HEK293T (cell line): ENCODE measurements around the gene ATP9A.

ENCODE experiments used
- CTCF ChIA-PET: fragments of 350-600 bp; formaldehyde crosslinking; extraction: SDS; loops from one replicate; lab custom pipeline; 2021; ENCODE audit warnings: antibody characterized with exemption, inconsistent platforms; lab: Yijun Ruan, JAX
- POLR2A ChIA-PET: fragments of 350-600 bp; formaldehyde crosslinking; extraction: SDS; loops from one replicate; lab custom pipeline; 2020; ENCODE audit warnings: antibody characterized with exemption, inconsistent platforms; lab: Yijun Ruan, JAX
- DNase-seq: peaks from one replicate; pipeline ENCODE4 v3.0.0; 2012; ENCODE audit warnings: mixed read lengths; ENCODE audit errors: extremely low spot score
- ARNT ChIP-seq: fragments of 450-650 bp; IDR thresholded peaks from 2 replicates; pipeline ENCODE4 v1.6.1; 2017; ENCODE audit warnings: mild to moderate bottlenecking
- BHLHE40 ChIP-seq: fragments of 450-650 bp; IDR thresholded peaks from 2 replicates; pipeline ENCODE4 v1.6.1; 2016; ENCODE audit warnings: mild to moderate bottlenecking, moderate library complexity, borderline replicate concordance
- CTBP1 ChIP-seq: fragments of 450-650 bp; IDR thresholded peaks from 2 replicates; pipeline ENCODE4 v1.6.1; 2016; ENCODE audit warnings: borderline replicate concordance
- ELF4 ChIP-seq: fragments of 450-650 bp; IDR thresholded peaks from 2 replicates; pipeline ENCODE4 v1.6.1; 2017; ENCODE audit warnings: antibody characterized with exemption
- FOXA1 ChIP-seq: fragments of 450-650 bp; IDR thresholded peaks from 2 replicates; pipeline ENCODE4 v1.6.1; 2016; ENCODE audit warnings: mild to moderate bottlenecking
- FOXK2 ChIP-seq: fragments of 450-650 bp; IDR thresholded peaks from 2 replicates; pipeline ENCODE4 v1.6.1; 2016; ENCODE audit warnings: mild to moderate bottlenecking
- FOXM1 ChIP-seq: fragments of 450-650 bp; IDR thresholded peaks from 2 replicates; pipeline ENCODE4 v1.6.1; 2017; ENCODE audit warnings: mild to moderate bottlenecking, borderline replicate concordance
- HDGF ChIP-seq: fragments of 450-650 bp; IDR thresholded peaks from 2 replicates; pipeline ENCODE4 v1.6.1; 2017; ENCODE audit warnings: antibody characterized with exemption, borderline replicate concordance
- L3MBTL2 ChIP-seq: fragments of 450-650 bp; conservative IDR thresholded peaks from 2 replicates; pipeline ENCODE4 v1.6.1; 2016; ENCODE audit warnings: mild to moderate bottlenecking
- LEF1 ChIP-seq: fragments of 450-650 bp; IDR thresholded peaks from 2 replicates; pipeline ENCODE4 v1.6.1; 2017; ENCODE audit warnings: mild to moderate bottlenecking, borderline replicate concordance
- NFRKB ChIP-seq: fragments of 450-650 bp; IDR thresholded peaks from 2 replicates; pipeline ENCODE4 v1.6.1; 2016; ENCODE audit warnings: mild to moderate bottlenecking, moderate library complexity
- PKNOX1 ChIP-seq: fragments of 450-650 bp; IDR thresholded peaks from 2 replicates; pipeline ENCODE4 v1.6.1; 2016
- SP1 ChIP-seq: fragments of 450-650 bp; IDR thresholded peaks from 2 replicates; pipeline ENCODE4 v1.6.1; 2017
- SUZ12 ChIP-seq: fragments of 450-650 bp; IDR thresholded peaks from 2 replicates; pipeline ENCODE4 v1.6.1; 2016; ENCODE audit warnings: mild to moderate bottlenecking
- TARDBP ChIP-seq: fragments of 450-650 bp; IDR thresholded peaks from 2 replicates; pipeline ENCODE4 v1.6.1; 2016
- ZNF384 ChIP-seq: fragments of 450-650 bp; IDR thresholded peaks from 2 replicates; pipeline ENCODE4 v1.6.1; 2016

The ATP9A gene

GRCh38 chr20:51612896-51613295 lies 155.3 kb downstream of the ATP9A start:
- CTCF ChIA-PET = no interaction called here

GRCh38 chr20:51611625-51611890 lies 156.6 kb downstream of the ATP9A start:
- DNase-seq = no peak
- POLR2A ChIA-PET = no interaction called here
- no peak for TF ChIP-seq ELF4
- no peak for TF ChIP-seq BHLHE40
- no peak for TF ChIP-seq FOXM1
- no peak for TF ChIP-seq LEF1
- CTCF ChIA-PET = interaction anchor here (0.6 kb wide), 1 partner anchor 17 kb away, joined by 3 read pairs; no protein-coding TSS in a partner anchor

More at GRCh38 chr20:51612896-51613295, 155.3 kb downstream of the ATP9A start:
- no peak for DNase-seq
- POLR2A ChIA-PET = no interaction called here
- TF ChIP-seq FOXK2 = no peak
- TF ChIP-seq FOXM1 = no peak
- TF ChIP-seq BHLHE40 = no peak
- no peak for TF ChIP-seq LEF1
- no peak for TF ChIP-seq ELF4
- no peak for TF ChIP-seq L3MBTL2
- no peak for TF ChIP-seq NFRKB
- TF ChIP-seq SP1 = no peak
- TF ChIP-seq SUZ12 = no peak

GRCh38 chr20:51610761-51611624 lies 157.2 kb downstream of the ATP9A start:
- no peak for DNase-seq
- ChIA-PET POLR2A (no interaction called here), CTCF (no interaction called here)
- TF ChIP-seq L3MBTL2 = no peak
- TF ChIP-seq FOXM1 = no peak
- no peak for TF ChIP-seq PKNOX1
- no peak for TF ChIP-seq FOXK2
- TF ChIP-seq ELF4 = no peak
- no peak for TF ChIP-seq ARNT
- no peak for TF ChIP-seq NFRKB
- no peak for TF ChIP-seq SUZ12
- no peak for TF ChIP-seq FOXA1
- TF ChIP-seq BHLHE40 = no peak
- TF ChIP-seq CTBP1 = no peak
- no peak for TF ChIP-seq HDGF
- no peak for TF ChIP-seq LEF1
- TF ChIP-seq SP1 = no peak
- no peak for TF ChIP-seq TARDBP
- TF ChIP-seq ZNF384 = no peak

- POLR2A ChIA-PET = no interaction called here
- TF ChIP-seq LEF1 (no peak), L3MBTL2 (no peak), FOXA1 (no peak), FOXK2 (no peak), SP1 (no peak), TARDBP (no peak), BHLHE40 (no peak), FOXM1 (no peak), SUZ12 (no peak), HDGF (no peak), ELF4 (no peak), PKNOX1 (no peak), NFRKB (no peak), ZNF384 (no peak), ARNT (no peak), CTBP1 (no peak)
These were observed 158.1 kb downstream of the ATP9A start for GRCh38 chr20:51610111-51610510.

GRCh38 chr20:51609251-51609650 lies 158.9 kb downstream of the ATP9A start:
- ChIA-PET CTCF (no interaction called here), POLR2A (no interaction called here)
- TF ChIP-seq LEF1 = no peak
- TF ChIP-seq NFRKB = no peak
- TF ChIP-seq FOXK2 = no peak
- TF ChIP-seq ELF4 = no peak
- no peak for TF ChIP-seq ZNF384
- TF ChIP-seq FOXM1 = no peak
- no peak for TF ChIP-seq BHLHE40
- TF ChIP-seq L3MBTL2 = no peak
- TF ChIP-seq FOXA1 = no peak
- no peak for TF ChIP-seq HDGF
- no peak for DNase-seq

More at GRCh38 chr20:51610111-51610510, 158.1 kb downstream of the ATP9A start:
- CTCF ChIA-PET = no interaction called here
- DNase-seq = no peak

GRCh38 chr20:51608061-51608460 lies 160.1 kb downstream of the ATP9A start:
- DNase-seq = no peak
- ChIA-PET POLR2A (no interaction called here), CTCF (no interaction called here)
- TF ChIP-seq PKNOX1 (no peak), FOXA1 (no peak), SUZ12 (no peak), CTBP1 (no peak), ELF4 (no peak), BHLHE40 (no peak), LEF1 (no peak), FOXM1 (no peak), ZNF384 (no peak), ARNT (no peak), SP1 (no peak), NFRKB (no peak), FOXK2 (no peak), TARDBP (no peak), HDGF (no peak), L3MBTL2 (no peak)
